Daoy (cell line): ENCODE data around the gene FADS2. TPM values are rescaled to one million over a fixed set of nuclear protein-coding genes. Genes with fewer than 3 reads are reported as not detected.

ENCODE experiments used
- DNase-seq: peaks from one replicate; pipeline ENCODE4 v3.0.0-alpha.2; 2015; ENCODE audit warnings: low read depth
- total RNA-seq: library from RNA; depleted of rRNA; stranded (reverse); fragments of >200 nt; shearing (Covaris generic); gene quantifications from 2 replicates; pipeline ENCODE4 v1.2.3, GENCODE V29; 2014; rRNA removed

The FADS2 gene
- total RNA-seq, 1 experiment from 2014 or later: 21.3 TPM

DNA sequence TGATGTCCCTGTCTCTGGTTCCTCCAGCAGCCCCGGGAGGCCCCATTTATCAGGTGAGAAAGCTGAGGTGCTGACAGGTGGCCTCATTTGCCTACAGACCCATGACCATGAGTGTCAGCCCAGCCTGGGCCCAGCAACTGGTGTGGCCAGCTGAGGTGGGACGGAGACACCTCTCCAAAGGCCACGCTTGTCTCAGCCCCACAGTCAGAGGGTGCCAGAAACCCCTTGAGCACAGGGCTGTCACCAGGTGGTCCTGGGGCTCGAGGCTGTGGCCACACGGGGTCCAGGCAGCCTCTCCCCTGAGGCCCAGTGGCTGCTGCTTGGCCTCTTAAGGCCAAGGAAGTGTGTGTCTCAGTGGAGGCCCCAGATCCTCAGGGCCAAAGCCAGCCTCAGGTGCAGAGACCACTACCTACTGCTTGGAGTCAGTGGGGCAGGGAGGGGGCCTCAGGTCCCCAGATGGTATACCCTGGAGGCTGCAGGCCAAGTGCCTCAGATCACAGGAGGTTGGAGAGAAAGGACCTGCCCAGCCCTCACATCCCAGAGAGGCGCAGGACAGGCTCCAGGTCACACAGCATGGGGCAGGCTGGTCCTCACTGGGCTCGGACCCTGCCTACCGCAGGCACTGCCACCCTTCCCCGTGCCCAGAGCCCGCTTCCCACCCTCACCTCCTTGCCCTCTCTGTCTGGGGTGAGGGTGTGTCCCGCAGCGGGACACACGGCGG is 77.9 kb downstream of the FADS2 start:
- no peak for DNase-seq

DNA sequence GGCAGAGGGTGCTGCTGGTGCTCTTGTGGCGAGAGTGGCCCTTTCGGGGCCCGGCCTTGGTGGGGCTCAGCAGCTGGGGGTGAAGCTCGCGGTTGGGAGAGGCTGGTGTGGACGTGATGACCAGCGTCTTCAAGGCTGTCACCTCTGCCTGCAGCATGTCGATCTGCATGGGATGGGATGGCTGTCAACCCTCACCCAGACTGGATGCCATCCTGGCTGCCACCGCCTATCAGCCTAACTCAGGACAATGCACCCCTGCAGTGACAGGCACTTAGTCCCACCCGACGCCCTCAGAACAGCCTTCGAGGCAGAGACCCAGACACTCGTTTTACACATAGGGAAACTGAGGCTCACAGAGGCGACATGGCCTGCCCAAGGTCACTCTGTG is 78.4 kb downstream of the FADS2 start:
- DNase-seq: no peak

DNA sequence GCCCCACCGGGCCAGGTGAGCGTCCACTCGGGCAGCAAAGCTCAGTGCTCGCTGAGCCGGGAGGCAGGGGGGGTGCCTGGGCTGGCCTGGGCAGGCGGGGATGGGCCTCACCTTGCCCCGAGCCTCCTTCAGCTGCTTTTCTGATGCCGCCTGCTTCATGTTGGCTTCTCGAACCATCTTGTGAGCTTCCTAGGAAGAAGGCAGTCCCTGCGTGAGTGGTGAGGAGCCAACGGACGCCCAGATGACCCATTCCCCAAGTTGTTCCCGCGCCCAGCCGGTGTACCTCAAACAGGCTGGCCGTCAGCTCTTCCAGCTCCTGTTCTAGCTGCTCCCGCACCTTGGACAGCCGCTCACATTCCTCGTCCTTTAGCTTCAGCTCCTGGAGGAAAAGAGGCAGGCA is 79.2 kb downstream of the FADS2 start:
- no peak for DNase-seq

DNA sequence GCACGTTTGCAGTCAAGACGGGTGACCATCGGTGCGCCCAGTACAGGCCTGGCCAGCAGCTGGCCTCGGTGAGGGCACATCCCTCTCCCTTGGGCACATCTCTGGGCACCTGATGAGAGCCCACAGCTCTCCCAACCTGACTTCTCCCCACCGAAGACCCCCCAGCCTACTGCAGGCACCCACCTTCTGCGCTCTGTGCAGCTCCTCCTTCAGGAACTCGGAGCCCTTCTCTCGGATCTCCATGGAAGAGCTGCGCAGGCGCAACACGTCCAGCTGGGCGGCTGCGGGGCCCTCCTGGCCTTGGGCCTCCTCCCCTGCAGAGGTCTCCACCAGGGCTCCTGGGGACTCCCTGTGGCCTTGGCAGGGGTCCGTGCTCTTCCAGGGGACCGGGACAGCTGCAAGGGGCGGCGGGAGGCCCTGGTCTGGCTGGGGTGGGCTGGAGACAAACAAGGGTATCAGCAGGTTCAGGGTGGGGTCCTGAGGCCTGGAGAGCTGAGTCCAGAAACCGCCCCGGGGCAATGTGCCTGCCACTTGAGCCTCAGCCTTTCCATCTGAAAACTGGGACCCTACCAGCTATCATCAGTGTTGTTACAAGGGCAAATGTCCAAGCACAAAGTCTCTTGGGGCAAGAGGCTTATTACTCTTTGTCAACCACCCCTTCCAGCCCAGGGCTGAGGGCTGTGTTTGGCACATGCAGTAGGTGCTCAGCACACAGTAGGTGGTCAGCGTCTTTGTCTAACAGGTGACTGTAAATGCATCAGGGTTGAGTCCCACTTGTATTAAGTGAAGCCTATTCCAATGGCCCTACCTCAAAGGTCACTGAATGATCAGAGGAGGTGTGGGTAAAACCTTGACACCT is 80.0 kb downstream of the FADS2 start:
- no peak for DNase-seq

DNA sequence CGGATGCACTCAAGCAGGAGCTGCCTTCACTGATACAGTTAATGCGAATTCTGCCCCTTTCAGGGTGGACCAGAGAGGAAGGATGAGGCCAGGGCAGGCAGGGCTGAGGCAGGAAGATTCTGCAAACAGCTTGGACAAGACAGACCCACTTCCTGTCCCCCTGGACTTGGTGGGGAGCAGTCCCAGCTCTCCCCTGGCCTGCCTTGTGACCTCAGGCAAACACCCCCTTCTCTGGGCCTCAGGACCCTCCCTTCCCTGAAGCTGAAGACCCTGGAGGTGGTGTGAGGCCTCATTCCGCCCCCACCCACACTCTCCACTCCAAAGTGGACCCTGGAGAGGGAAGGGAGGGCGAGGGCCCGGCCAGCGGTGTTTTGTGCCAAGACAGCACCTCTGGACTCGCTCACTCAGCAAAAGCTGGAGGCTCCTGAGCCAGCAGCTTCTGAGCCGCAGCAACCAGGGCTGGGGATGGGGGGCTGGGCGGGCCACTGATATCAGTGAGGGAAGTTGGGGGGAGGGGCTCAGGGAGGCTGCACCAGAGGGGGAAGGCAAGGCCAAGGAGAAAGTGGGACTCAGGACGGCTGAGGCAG is 80.7 kb downstream of the FADS2 start:
- no peak for DNase-seq

DNA sequence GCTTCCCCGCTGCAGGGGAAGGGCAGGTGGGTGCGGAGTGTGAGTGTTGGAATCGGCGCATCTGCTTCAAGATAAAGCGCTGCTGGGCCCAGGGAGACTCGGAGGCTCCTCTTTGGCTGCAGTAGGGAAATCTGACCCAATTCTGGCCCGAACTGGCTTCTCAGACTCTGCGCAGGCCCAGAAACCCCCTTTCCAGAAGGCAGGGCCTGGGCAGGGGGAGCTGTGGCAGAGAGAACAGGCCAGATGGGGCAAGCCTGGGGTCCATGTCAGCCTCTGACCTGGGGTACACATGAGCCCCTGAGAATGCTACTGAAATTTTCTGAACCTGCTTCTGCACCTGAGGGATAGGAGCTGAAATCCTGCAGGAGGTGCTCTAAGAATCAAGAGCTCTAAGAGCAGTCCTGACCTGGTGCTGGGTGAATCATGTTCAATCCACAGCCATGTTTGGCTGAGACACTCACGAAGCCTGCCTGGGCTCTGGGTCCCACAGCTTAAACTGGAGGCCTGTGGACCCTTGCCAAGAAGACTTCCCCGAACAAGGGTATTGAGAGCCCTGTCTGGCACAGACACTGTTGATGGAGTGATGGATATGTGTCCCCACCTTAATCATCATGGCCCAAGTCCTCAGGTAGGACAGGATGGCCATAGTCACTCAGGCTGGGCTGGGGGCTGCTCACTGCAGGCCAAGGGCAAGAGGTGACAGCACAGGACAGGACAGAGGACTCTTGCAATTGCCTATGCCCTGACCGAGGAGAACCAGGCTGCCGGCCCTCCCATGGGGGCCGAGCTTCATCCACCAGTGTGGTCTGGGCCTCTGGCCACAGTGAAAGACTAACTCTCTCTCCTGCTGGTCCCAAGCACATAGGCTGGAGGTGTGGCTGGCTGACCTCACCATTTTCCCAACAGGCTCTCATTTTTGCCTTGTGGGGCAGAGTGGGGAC is 82.4 kb downstream of the FADS2 start:
- no peak for DNase-seq

DNA sequence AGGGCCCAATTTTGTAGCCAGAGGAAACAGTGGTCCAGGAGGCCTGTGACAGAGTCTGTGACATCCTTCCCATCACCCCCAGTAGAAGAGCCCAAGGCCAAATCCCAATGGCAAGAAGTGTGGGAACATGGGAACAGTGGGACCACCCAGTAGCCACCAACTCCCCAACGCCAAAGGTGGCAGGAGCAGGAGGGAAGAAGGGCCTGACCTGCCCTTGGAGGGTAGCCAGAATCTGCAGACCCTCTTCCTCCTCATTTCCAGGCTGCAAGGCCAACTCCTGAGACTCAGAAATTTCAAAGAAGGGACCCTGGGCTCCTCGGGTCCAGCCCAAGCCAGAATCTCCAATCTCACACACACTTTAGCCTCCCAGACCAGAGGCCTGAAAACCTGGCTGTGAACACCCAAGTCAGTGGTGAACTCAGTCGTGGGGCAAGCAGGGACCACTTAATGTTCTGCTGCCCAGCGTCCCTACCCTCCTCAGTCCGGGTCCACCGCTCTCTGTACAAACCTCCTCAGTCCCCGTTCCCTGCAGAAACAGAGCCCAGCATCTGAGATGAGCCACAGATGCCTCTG is 83.1 kb downstream of the FADS2 start:
- no peak for DNase-seq

DNA sequence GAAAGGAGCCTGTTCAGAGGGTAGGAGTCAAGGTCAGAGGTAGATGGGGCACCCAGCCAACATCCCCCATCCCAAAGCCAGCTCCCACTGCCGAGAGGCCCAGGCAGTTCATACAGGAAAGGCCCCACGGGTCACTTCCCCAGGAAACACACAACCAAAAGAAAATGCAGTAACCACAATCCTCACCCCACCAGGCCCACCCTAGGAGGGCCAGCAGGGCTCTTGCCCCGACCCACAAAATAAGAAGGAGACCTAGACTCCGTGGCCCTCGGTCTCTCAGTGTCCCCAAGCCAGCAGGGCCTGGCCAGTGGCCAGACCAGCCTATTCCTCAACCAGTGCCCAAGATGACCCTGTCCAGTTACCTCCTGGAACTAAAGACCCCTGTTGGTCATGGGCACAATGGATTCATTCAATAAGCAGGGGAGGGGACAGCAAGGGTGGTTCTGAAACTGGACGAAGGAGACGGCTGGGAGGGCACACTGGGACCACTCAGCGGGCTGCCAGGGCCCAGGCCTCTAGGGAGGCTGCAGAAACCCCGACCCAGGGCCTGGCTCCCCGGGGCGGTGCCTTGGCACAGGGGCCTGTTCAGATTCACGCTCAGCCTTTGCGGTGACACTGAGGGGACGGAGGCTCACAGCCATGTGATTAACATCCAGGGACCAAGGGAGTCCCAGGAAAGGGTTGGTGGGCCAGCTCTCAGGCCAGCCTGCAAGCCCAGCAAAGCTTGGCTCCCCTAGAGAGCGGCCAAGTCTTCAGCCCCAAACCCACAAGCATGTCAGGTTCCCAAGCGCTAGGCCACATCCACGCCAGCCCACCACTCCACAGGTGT is 83.8 kb downstream of the FADS2 start:
- no peak for DNase-seq

DNA sequence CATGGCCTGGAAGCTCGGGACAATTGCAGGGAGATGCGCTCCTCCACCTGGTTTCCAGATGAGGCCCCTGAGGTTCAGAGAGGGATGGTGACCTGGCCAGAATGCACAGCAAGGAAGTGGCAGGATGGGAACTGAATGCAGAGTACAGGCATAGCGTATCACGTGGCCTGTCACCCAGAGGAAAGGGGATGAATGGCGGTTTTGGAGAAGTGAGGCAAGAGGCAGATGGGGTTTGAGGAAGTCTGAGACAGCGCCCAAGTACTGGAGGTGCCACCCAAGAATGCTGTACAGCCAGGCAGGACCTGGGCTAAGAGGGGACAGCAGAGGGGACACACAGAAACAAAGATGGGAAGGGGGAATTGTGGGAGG is 84.4 kb downstream of the FADS2 start:
- no peak for DNase-seq

DNA sequence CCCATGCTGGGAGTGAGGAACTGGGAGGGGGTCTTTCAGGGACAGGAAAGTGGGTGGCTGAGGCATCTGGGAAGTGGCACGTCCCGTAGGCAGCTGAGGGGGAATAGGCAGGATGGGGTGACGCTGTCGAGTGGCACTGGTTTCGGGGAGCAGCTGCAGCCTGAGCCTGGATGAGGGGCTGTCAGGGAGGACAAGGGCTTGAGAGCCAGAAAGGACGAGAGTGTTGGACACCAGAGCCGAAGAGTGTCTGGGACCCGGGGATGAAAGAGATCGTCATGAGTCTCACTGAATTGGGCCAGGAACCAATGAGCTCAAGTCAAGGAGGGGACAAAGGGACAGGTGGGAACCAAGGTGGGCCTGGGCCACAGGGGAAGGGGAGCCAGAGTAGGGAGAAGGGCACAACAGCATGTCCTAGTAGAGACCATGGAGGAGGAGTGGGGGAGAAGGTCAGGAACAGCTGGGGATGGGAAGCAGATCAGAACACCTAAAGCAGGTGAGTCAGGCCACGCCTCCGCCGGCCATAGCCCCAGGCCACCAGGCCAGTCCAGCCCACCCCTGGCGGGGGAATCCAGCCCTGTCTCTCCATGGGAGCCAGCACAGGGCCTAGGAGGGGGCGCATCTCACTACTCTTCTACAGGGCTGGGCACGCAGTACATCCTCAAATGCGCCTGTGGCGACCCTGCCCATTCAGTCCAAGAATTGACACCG is 85.0 kb downstream of the FADS2 start:
- no peak for DNase-seq

DNA sequence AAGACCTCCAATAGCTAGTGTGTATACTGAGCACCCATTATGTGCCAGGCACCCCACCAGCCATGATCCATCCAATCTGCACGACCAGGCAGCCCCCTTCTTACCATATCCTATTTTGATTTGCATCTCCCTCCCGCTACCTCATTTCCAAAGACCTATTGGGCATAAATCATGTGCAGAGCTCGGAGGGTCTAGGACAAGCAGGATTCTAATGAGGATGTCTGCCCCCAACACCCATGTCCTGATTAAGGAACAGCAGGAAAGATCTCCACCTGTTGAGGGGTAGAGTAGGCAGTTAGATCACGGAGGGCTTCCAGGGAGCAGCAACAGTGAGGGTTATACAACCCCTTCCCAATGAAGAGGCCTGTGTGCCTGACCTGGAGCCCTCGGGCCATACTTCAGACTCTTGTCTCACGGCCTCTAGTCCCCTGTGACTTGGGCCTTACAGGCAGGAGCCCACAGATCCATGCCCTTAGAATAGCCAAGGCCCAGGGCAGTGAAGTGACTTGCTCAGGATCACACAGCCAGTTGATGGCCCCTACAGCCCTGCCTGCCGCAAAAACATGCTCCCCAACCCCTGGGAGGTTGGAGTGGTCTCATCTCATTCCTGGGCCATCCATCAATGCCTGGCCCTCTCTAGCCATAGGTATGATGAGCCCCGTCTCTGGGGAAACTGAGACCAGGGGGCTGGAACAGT is 85.7 kb downstream of the FADS2 start:
- no peak for DNase-seq

DNA sequence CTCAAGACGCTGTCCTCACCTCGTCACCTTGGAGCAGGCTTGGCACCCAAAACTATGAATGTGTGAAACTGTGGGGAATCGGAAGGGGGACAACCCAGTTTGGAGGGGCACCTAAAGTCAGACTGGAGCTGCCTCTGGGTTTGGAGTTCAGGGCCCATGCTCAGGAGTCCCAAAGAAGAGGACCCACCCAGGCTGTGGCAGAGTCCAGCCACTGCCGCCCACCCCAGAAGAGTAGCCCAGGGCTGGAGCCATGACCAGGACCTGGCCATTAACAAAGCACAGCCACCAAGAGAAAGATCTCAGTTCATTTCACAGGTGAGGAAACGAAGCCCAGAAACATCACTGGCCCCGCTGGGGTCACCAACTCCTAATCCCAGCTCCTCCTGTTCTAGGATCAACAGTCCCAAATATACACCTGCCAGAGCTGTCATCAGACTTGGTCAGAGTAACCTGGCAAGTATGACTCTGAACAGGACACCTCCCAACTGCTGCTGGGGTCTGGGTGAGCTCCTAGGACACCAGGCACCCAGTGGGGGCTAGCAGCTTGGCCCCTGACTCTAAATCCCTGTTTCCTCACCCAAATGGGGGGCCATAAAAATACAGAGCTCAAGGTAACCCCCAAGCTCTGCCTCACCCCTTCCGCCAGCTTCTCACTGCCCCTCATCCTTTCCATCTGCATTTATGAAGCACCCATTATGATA is 86.5 kb downstream of the FADS2 start:
- no peak for DNase-seq

DNA sequence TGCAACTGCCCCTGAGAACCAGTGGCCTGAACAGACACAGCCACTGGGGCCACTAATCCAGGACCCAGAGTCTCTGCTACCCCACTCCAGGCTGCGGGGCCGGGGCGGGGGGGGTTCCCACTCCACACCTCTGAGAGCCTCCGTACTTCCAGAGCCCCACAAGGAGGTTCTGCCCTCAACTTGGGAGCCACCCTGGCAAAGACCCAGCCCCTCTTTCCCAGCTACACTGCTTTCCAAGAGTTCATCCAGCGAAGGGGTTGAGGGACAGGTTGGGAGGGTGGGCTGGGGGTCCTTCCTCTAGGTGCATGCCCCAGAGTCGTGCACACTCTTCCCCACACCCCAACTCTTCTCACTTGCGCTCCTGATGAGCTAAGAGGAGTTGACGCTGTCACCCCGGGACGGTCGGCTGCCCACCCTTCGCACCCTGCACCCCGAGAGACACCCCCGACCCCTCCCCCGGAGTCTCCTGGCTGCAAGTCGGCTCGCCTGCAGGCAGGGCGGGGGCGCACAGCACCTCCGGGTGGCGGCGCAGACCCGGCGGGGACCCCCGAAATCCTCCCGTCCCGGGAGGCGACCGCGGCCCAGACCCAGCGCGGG is 88.7 kb downstream of the FADS2 start:
- DNase-seq: no peak

Other genes with a start within 250 kb of the FADS2 start
- gene SYT7, start 247.2 kb upstream of the FADS2 start, total RNA-seq: 0.34 and 0.77 TPM in 2 replicates
- gene DAGLA, start 147.9 kb upstream of the FADS2 start, total RNA-seq: 0.65 and 0.91 TPM in 2 replicates
- gene MYRF, start 75.7 kb upstream of the FADS2 start, total RNA-seq: 0.68 and 2.1 TPM in 2 replicates
- gene TMEM258, start 35.7 kb upstream of the FADS2 start, total RNA-seq: 61.1 and 70.8 TPM in 2 replicates
- 145 and 148 TPM in 2 replicates for gene FEN1, start 35.4 kb upstream of the FADS2 start, total RNA-seq
- gene FADS1, start 11.3 kb upstream of the FADS2 start, total RNA-seq: 30.0 and 35.9 TPM in 2 replicates
- gene FADS3, start 63.2 kb downstream of the FADS2 start, total RNA-seq: 24.9 and 43.1 TPM in 2 replicates
- gene RAB3IL1, start 89.3 kb downstream of the FADS2 start, total RNA-seq: 0.40 and 2.2 TPM in 2 replicates
- gene BEST1, start 122.1 kb downstream of the FADS2 start, total RNA-seq: 0.65 TPM in 1 of 2 replicates, not detected in the other
- gene FTH1, start 139.3 kb downstream of the FADS2 start, total RNA-seq: 184 and 219 TPM in 2 replicates